Spleen (tissue), 7 donors: Measurements from ENCODE around the gene RYK.

ENCODE experiments used
- CTCF ChIP-seq, 11 experiments: fragments of 200-600 bp in 7 of 11; fragments of 450-650 bp in 4 of 11; sonication (generic) in 4 of 11; IDR thresholded peaks in 8 of 11; conservative IDR thresholded peaks in 3 of 11; 1 replicate in 7 of 11; 2 replicates in 4 of 11; pipeline versions ENCODE4 v1.4.0 to v1.8.0; 2016 to 2021; ENCODE audit warnings: antibody characterized with exemption in 11 of 11, inconsistent platforms in 4 of 11, mild to moderate bottlenecking in 1 of 11
- POLR2A ChIP-seq, 3 donors: fragments of 450-650 bp; IDR thresholded peaks; one replicate each; pipeline ENCODE4 v1.5.1; 2017; ENCODE audit warnings: antibody characterized with exemption in 3 of 3, mild to moderate bottlenecking in 1 of 3
- POLR2AphosphoS5 ChIP-seq, 3 donors: sonication (generic); formaldehyde crosslinking; IDR thresholded peaks; one replicate each; pipeline ENCODE4 v1.5.1; 2017; ENCODE audit warnings: antibody characterized with exemption in 3 of 3
- donor health status: DM: no; HTN: no; CAD: no; lungs with moderate emphysema.
- donor health status: DM: no; HTN: no; CAD: no.
- donor health status: DM: no; HTN: no; CAD: no.

- TF ChIP-seq CTCF (IDR thresholded peaks at IDR 0.05 in 8 of 11, conservative IDR thresholded peaks at IDR 0.05 in 3 of 11): no peak
- TF ChIP-seq POLR2A (IDR thresholded peaks at IDR 0.05): no peak
- TF ChIP-seq POLR2AphosphoS5 (IDR thresholded peaks at IDR 0.05): no peak
Measured at GRCh38 chr3:134155446-134155845, 95.2 kb downstream of the RYK start.
